Endometrial microvascular endothelial cells (primary cell): ENCODE results near the gene TRPM3. TPM values are rescaled to one million over a fixed set of nuclear protein-coding genes. Genes with fewer than 3 reads are reported as not detected.

Source experiments
- in situ Hi-C: cut with HindIII; loops from 2 replicates; pipeline ENCODE4 v1.10.0; 2017; ENCODE audit warnings: low sequenced_read_pairs, low pct_unique_long_range_greater_than_20kb; ENCODE audit errors: inconsistent ontology term
- total RNA-seq: library from RNA; depleted of rRNA; stranded (reverse); fragments of >200 nt; gene quantifications from one replicate; pipeline ENCODE4 v1.2.3, GENCODE V29; 2015; ENCODE audit errors: inconsistent ontology term

TRPM3 gene
- total RNA-seq, 1 donor from 2014 or later = under 0.01 TPM

GRCh38 chr9:70537084-70537483 lies 584.3 kb downstream of the TRPM3 start:
- in situ Hi-C loops = no loop called here

- in situ Hi-C loops = no loop called here
These were observed 585.7 kb downstream of the TRPM3 start for GRCh38 chr9:70535546-70536323.

- in situ Hi-C loops = no loop called here
These were observed 587.0 kb downstream of the TRPM3 start for GRCh38 chr9:70534471-70534870.

- in situ Hi-C loops = no loop called here
These were observed 587.4 kb downstream of the TRPM3 start for GRCh38 chr9:70534061-70534460.

- in situ Hi-C loops = no loop called here
These were observed 587.9 kb downstream of the TRPM3 start for GRCh38 chr9:70533492-70533891.

- in situ Hi-C loops = no loop called here
These were observed 588.7 kb downstream of the TRPM3 start for GRCh38 chr9:70532716-70533115.

- in situ Hi-C loops = no loop called here
These were observed 590.1 kb downstream of the TRPM3 start for GRCh38 chr9:70531311-70531710.

- in situ Hi-C loops = no loop called here
These were observed 590.7 kb downstream of the TRPM3 start for GRCh38 chr9:70530716-70531115.

- in situ Hi-C loops = no loop called here
These were observed 591.6 kb downstream of the TRPM3 start for GRCh38 chr9:70529833-70530232.

GRCh38 chr9:70529377-70529776 lies 592.0 kb downstream of the TRPM3 start:
- in situ Hi-C loops = no loop called here

GRCh38 chr9:70526902-70527301 lies 594.5 kb downstream of the TRPM3 start:
- in situ Hi-C loops = no loop called here

- in situ Hi-C loops = no loop called here
These were observed 595.9 kb downstream of the TRPM3 start for GRCh38 chr9:70525519-70525918.

- in situ Hi-C loops = no loop called here
These were observed 601.3 kb downstream of the TRPM3 start for GRCh38 chr9:70519912-70520724.

GRCh38 chr9:70517926-70518610 lies 603.4 kb downstream of the TRPM3 start:
- in situ Hi-C loops = no loop called here

- in situ Hi-C loops = no loop called here
These were observed 607.1 kb downstream of the TRPM3 start for GRCh38 chr9:70514273-70514672.

- in situ Hi-C loops = no loop called here
These were observed 609.6 kb downstream of the TRPM3 start for GRCh38 chr9:70511858-70512257.

GRCh38 chr9:70510157-70510770 lies 611.2 kb downstream of the TRPM3 start:
- in situ Hi-C loops = no loop called here

- in situ Hi-C loops = no loop called here
These were observed 615.3 kb downstream of the TRPM3 start for GRCh38 chr9:70506159-70506558.

GRCh38 chr9:70504834-70505233 lies 616.6 kb downstream of the TRPM3 start:
- in situ Hi-C loops = no loop called here
